Testis (tissue), 3 donors: ENCODE results near the gene FSTL1. TPM values are rescaled to one million over a fixed set of nuclear protein-coding genes. Genes with fewer than 3 reads are reported as not detected.

Source experiments
- DNase-seq: peaks from one replicate; pipeline ENCODE4 v3.0.0-alpha.2; 2019
- H3K27ac ChIP-seq, 2 donors: fragments of 200-600 bp; sonication (generic); one replicate each; pipeline ENCODE4 v1.5.1; 2019
- H3K27me3 ChIP-seq: fragments of 200-600 bp; sonication (generic); one replicate; pipeline ENCODE4 v1.5.1; 2019
- H3K36me3 ChIP-seq: fragments of 200-600 bp; sonication (generic); one replicate; pipeline ENCODE4 v1.5.1; 2017; ENCODE audit warnings: low read depth; ENCODE audit errors: missing control alignments
- H3K4me1 ChIP-seq: fragments of 200-600 bp; sonication (generic); one replicate; pipeline ENCODE4 v1.5.1; 2019
- H3K4me3 ChIP-seq, 2 donors: fragments of 200-600 bp; sonication (generic); one replicate each; pipeline ENCODE4 v1.5.1; 2017 to 2019
- H3K9me3 ChIP-seq: fragments of 200-600 bp; sonication (generic); one replicate; pipeline ENCODE4 v1.5.1; 2017
- POLR2A ChIP-seq: fragments of 450-650 bp; IDR thresholded peaks from one replicate; pipeline ENCODE4 v1.6.1; 2017; ENCODE audit warnings: antibody characterized with exemption, mild to moderate bottlenecking, moderate library complexity
- WGBS, 2 donors: methylation state at CpG; one replicate each; pipeline ENCODE4 v1.1.5; 2018; 5-methylcytosine and 5-hydroxymethylcytosine counted together
- intact Hi-C: fragments of 100-400 bp; cut with DNase I; formaldehyde crosslinking; loops from one replicate; pipeline ENCODE4 v1.15.1; 2023; ENCODE audit warnings: low total_unique reads
- polyA plus RNA-seq: library from polyadenylated mRNA; stranded (reverse); fragments of 350-450 nt; fragmentation: Illumina TruSeq; extraction: RNeasy Lipid Tissue Mini Kit (QIAGEN cat#74804); gene quantifications from one replicate; pipeline ENCODE4 v1.2.3, GENCODE V29; 2014; ENCODE audit warnings: low read depth, low replicate concordance; ENCODE audit not compliant: insufficient read depth
- total RNA-seq, 2 donors: library from RNA; depleted of rRNA; stranded (reverse); fragments of >200 nt; gene quantifications; one replicate each; pipeline ENCODE4 v1.2.3, GENCODE V29; 2016
- TF ChIP-seq, protein P1 (sequence below), 3 experiments: fragments of 450-650 bp in 2 of 3; fragments of 200-600 bp in 1 of 3; sonication (generic) in 1 of 3; IDR thresholded peaks; one replicate each; pipeline ENCODE4 v1.5.1; 2016 to 2019; ENCODE audit warnings: antibody characterized with exemption in 3 of 3, mild to moderate bottlenecking in 2 of 3, moderate library complexity in 1 of 3

The FSTL1 gene
- total and polyA plus RNA-seq, 3 donors from 2014 or later, result 35.0 to 122 (median 73.8) TPM

- Histone ChIP-seq H3K9me3 (no peaks in the 10 kb centered on the region), H3K4me3 (no peak overlapping the region), H3K36me3 (no peaks in the 10 kb centered on the region), H3K4me1 (peaks cover 44% of the 10 kb centered on the region), H3K27me3 (no peaks in the 10 kb centered on the region), H3K27ac (no peak overlapping the region)
- TF ChIP-seq, protein P1, sequence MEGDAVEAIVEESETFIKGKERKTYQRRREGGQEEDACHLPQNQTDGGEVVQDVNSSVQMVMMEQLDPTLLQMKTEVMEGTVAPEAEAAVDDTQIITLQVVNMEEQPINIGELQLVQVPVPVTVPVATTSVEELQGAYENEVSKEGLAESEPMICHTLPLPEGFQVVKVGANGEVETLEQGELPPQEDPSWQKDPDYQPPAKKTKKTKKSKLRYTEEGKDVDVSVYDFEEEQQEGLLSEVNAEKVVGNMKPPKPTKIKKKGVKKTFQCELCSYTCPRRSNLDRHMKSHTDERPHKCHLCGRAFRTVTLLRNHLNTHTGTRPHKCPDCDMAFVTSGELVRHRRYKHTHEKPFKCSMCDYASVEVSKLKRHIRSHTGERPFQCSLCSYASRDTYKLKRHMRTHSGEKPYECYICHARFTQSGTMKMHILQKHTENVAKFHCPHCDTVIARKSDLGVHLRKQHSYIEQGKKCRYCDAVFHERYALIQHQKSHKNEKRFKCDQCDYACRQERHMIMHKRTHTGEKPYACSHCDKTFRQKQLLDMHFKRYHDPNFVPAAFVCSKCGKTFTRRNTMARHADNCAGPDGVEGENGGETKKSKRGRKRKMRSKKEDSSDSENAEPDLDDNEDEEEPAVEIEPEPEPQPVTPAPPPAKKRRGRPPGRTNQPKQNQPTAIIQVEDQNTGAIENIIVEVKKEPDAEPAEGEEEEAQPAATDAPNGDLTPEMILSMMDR (IDR thresholded peaks at IDR 0.05), result no peak
- no peak for TF ChIP-seq POLR2A
- intact Hi-C loops, result loop anchor here (10.0 kb wide), 1 partner anchor 174 kb away; no protein-coding TSS in a partner anchor
- 56 to 61% methylated on average over 7 of the region's 7 CpGs for WGBS, 2 donors
- no peak for DNase-seq
These were observed 32.3 kb downstream of the FSTL1 start for GRCh38 chr3:120418446-120418845.

GRCh38 chr3:120417272-120417911, 33.4 kb downstream of the FSTL1 start:
- TF ChIP-seq, protein P1 (IDR thresholded peaks at IDR 0.05), result peak; percentile 84 to 94 (median 94)
- no peak for TF ChIP-seq POLR2A
- no peaks in the 10 kb centered on the region for H3K27me3 ChIP-seq
- H3K4me1 ChIP-seq, result peaks cover 44% of the 10 kb centered on the region
- no peaks in the 10 kb centered on the region for H3K36me3 ChIP-seq
- no peaks in the 10 kb centered on the region for H3K9me3 ChIP-seq
- intact Hi-C loops, result loop anchor here (10.0 kb wide), 1 partner anchor 173 kb away; no protein-coding TSS in a partner anchor
- peak overlapping the region in 1 of 2 donors; percentile 41 for H3K27ac ChIP-seq
- WGBS, 2 donors, result 0 to 2% methylated on average over 9 of the region's 9 CpGs
- peak overlapping the region in 1 of 2 donors; percentile 15 for H3K4me3 ChIP-seq
- peak; percentile 96 for DNase-seq

GRCh38 chr3:120416868-120417267, 33.9 kb downstream of the FSTL1 start:
- Histone ChIP-seq H3K27ac (peak overlapping the region in 1 of 2 donors; percentile 41), H3K4me3 (peak overlapping the region in 1 of 2 donors; percentile 15)

GRCh38 chr3:120415756-120416155, 35.0 kb downstream of the FSTL1 start:
- no peaks in the 10 kb centered on the region for H3K9me3 ChIP-seq
- intact Hi-C loops, result loop anchor here (10.0 kb wide), 1 partner anchor 171 kb away; no protein-coding TSS in a partner anchor
- H3K4me1 ChIP-seq, result peaks cover 37% of the 10 kb centered on the region
- no peak for DNase-seq
- no peak overlapping the region for H3K27ac ChIP-seq
- WGBS, 2 donors, result 83 to 96% methylated on average over 6 of the region's 6 CpGs
- no peak for TF ChIP-seq POLR2A
- H3K4me3 ChIP-seq, result no peak overlapping the region
- no peaks in the 10 kb centered on the region for H3K36me3 ChIP-seq
- H3K27me3 ChIP-seq, result no peaks in the 10 kb centered on the region

More at GRCh38 chr3:120416868-120417267, 33.9 kb downstream of the FSTL1 start:
- 0 to 25% methylated on average over 2 of the region's 2 CpGs for WGBS, 2 donors
- Histone ChIP-seq H3K9me3 (no peaks in the 10 kb centered on the region), H3K4me1 (peaks cover 44% of the 10 kb centered on the region), H3K27me3 (no peaks in the 10 kb centered on the region), H3K36me3 (no peaks in the 10 kb centered on the region)
- TF ChIP-seq, protein P1 (IDR thresholded peaks at IDR 0.05), result no peak
- no peak for TF ChIP-seq POLR2A
- no peak for DNase-seq
- intact Hi-C loops, result loop anchor here (10.0 kb wide), 1 partner anchor 172 kb away; no protein-coding TSS in a partner anchor

GRCh38 chr3:120410541-120410940, 40.3 kb downstream of the FSTL1 start:
- Histone ChIP-seq H3K4me3 (no peak overlapping the region), H3K4me1 (peaks cover 4% of the 10 kb centered on the region), H3K36me3 (no peaks in the 10 kb centered on the region), H3K9me3 (no peaks in the 10 kb centered on the region), H3K27ac (no peak overlapping the region), H3K27me3 (no peaks in the 10 kb centered on the region)
- TF ChIP-seq, protein P1 (IDR thresholded peaks at IDR 0.05), result no peak
- TF ChIP-seq POLR2A, result no peak
- 56 to 66% methylated on average over 1 of the region's 1 CpG for WGBS, 2 donors
- intact Hi-C loops, result loop anchor here (10.0 kb wide), 1 partner anchor 166 kb away; no protein-coding TSS in a partner anchor
- no peak for DNase-seq
